Lower leg skin (tissue), 3 donors: ENCODE measurements around the gene FAM229B.

ENCODE experiments used
- POLR2A ChIP-seq, 2 donors: fragments of 450-650 bp; IDR thresholded peaks; one replicate each; pipeline ENCODE4 v1.6.1; 2016 to 2017; ENCODE audit warnings: antibody characterized with exemption in 2 of 2, mild to moderate bottlenecking in 1 of 2, moderate library complexity in 1 of 2
- TF ChIP-seq, protein P1 (sequence below), 3 donors: fragments of 450-650 bp; IDR thresholded peaks; one replicate each; pipeline ENCODE4 v1.5.1; 2016; ENCODE audit warnings: antibody characterized with exemption in 3 of 3, mild to moderate bottlenecking in 3 of 3, moderate library complexity in 2 of 3

DNA sequence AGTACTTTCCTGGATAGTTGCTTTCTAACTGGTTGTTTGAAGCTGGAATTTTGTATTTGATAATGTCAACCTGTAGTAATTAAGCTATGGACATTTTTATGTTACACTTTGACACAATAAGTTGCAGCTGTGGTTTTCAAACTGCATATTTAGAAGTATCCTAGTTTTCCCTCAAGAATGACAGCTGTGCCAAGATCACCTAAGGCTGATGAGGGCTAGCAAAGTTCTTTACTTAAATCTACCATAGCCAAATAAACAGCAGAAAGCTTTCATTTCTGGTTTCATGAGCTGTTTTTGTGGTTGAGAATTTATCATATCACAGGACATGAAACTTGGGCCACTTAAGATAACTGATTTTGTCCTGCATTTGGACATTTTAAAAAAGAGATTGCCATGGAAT is 30.6 kb downstream of the FAM229B start:
- TF ChIP-seq, protein P1, sequence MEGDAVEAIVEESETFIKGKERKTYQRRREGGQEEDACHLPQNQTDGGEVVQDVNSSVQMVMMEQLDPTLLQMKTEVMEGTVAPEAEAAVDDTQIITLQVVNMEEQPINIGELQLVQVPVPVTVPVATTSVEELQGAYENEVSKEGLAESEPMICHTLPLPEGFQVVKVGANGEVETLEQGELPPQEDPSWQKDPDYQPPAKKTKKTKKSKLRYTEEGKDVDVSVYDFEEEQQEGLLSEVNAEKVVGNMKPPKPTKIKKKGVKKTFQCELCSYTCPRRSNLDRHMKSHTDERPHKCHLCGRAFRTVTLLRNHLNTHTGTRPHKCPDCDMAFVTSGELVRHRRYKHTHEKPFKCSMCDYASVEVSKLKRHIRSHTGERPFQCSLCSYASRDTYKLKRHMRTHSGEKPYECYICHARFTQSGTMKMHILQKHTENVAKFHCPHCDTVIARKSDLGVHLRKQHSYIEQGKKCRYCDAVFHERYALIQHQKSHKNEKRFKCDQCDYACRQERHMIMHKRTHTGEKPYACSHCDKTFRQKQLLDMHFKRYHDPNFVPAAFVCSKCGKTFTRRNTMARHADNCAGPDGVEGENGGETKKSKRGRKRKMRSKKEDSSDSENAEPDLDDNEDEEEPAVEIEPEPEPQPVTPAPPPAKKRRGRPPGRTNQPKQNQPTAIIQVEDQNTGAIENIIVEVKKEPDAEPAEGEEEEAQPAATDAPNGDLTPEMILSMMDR (IDR thresholded peaks at IDR 0.05): no peak
- no peak for TF ChIP-seq POLR2A (IDR thresholded peaks at IDR 0.05)
